Measurements from ENCODE around the gene CEP63. TPM values are rescaled to one million over a fixed set of nuclear protein-coding genes. Genes with fewer than 3 reads are reported as not detected.
A peak's percentile ranks its signal among the peaks of the same experiment; 100 is the strongest.

Gene CEP63
- total and polyA plus RNA-seq, 9 of the 15 experiments (the other 6 are each of a cell fraction or from before 2014, with no cell fraction given): 5.1 to 17.8 (median 10.6) TPM

DNA sequence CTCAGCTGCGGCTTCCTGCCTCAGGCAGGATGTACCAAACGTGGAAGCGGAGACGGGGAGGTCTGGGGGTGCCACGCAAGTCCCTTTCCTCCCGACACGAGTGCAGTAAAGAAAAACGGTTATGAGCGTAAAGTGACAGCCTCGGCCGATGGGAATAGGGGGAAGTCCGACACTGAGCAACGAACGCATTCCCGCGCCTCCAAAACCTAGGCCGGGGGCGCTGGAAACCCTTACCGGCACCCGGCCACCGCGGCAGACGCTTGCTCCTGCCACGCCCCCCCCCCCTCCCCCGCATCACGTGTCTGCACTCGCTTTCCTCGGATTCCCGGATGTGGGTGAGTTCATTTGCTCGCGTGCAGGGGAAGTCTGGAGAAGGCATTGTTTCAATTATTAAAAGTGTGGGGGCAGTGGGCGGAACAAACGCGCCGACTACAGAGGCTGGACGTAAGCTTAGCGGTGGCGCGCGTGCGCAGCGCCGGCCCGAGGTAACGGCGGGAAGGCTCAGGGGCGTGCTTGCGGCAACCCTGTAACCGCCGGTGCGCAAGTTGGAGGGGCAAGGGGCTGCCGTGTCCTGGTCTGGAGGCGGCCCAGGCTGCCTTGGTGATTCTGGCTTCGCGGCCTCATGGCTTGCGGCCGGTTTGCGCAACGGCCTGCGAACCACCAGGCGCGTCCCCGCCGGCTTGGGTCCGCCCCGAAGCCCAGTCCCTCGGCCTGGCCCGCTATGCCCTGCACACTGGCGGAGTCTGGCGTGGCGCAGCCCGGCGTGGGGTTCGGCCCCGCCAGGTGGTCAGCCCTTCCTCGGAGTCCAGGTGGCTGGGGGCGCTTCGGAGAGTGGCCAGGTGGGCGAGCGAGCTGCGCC is at the start of gene CEP63, which contains the start of gene ANAPC13 (continued):
- no peak for TF ChIP-seq BRD4 (IDR thresholded peaks at IDR 0.05)
- peak; percentile 93 for TF ChIP-seq CEBPB (tag; IDR thresholded peaks at IDR 0.05)
- no peak for TF ChIP-seq RFX5 (IDR thresholded peaks at IDR 0.05; ENCODE audit: low read depth, low read length)
- TF ChIP-seq GABPA (tag; conservative IDR thresholded peaks at IDR 0.05; ENCODE audit: low read depth): peak; percentile 77
- no peak for TF ChIP-seq OTX1 (CRISPR knock-in tag; IDR thresholded peaks at IDR 0.05)
- TF ChIP-seq FOXK1 (CRISPR knock-in tag; IDR thresholded peaks at IDR 0.05; ENCODE audit: borderline replicate concordance): no peak
- peak; percentile 54; the same call in 1 of the 2 replicates for TF ChIP-seq HNRNPL (IDR thresholded peaks at IDR 0.05; ENCODE audit: low read depth, low read length)
- TF ChIP-seq POLR2AphosphoS5 (IDR thresholded peaks at IDR 0.05; ENCODE audit: control insufficient read depth, insufficient read depth, low read depth, low read length): peak; percentile 60
- TF ChIP-seq RCOR1 (IDR thresholded peaks at IDR 0.05; ENCODE audit: borderline replicate concordance in 1 of 2, low read depth in 2 of 2, low read length in 2 of 2): no peak
- peak; percentile 85 for TF ChIP-seq L3MBTL2 (IDR thresholded peaks at IDR 0.05)
- TF ChIP-seq ETV5 (CRISPR knock-in tag; IDR thresholded peaks at IDR 0.05; ENCODE audit: low read depth): peak; percentile 44; the same call in 1 of the 2 replicates
- TF ChIP-seq ZNF431 (CRISPR knock-in tag; IDR thresholded peaks at IDR 0.05): peak; percentile 61; the same call in 1 of the 2 replicates
- TF ChIP-seq, protein P1, sequence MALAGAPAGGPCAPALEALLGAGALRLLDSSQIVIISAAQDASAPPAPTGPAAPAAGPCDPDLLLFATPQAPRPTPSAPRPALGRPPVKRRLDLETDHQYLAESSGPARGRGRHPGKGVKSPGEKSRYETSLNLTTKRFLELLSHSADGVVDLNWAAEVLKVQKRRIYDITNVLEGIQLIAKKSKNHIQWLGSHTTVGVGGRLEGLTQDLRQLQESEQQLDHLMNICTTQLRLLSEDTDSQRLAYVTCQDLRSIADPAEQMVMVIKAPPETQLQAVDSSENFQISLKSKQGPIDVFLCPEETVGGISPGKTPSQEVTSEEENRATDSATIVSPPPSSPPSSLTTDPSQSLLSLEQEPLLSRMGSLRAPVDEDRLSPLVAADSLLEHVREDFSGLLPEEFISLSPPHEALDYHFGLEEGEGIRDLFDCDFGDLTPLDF (CRISPR knock-in tag; IDR thresholded peaks at IDR 0.05): peak; percentile 63; the same call in 1 of the 2 replicates
- no peak for TF ChIP-seq ETS2 (tag; IDR thresholded peaks at IDR 0.05; ENCODE audit: borderline replicate concordance, poor library complexity, severe bottlenecking)
- TF ChIP-seq MXI1 (IDR thresholded peaks at IDR 0.05; ENCODE audit: low read depth, low read length): peak; percentile 50; the same call in 1 of the 2 replicates
- TF ChIP-seq PPARD (CRISPR knock-in tag; IDR thresholded peaks at IDR 0.05): no peak
- TF ChIP-seq, protein P2, sequence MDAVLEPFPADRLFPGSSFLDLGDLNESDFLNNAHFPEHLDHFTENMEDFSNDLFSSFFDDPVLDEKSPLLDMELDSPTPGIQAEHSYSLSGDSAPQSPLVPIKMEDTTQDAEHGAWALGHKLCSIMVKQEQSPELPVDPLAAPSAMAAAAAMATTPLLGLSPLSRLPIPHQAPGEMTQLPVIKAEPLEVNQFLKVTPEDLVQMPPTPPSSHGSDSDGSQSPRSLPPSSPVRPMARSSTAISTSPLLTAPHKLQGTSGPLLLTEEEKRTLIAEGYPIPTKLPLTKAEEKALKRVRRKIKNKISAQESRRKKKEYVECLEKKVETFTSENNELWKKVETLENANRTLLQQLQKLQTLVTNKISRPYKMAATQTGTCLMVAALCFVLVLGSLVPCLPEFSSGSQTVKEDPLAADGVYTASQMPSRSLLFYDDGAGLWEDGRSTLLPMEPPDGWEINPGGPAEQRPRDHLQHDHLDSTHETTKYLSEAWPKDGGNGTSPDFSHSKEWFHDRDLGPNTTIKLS (IDR thresholded peaks at IDR 0.05; ENCODE audit: borderline replicate concordance, low read depth): peak; percentile 91
- no peak for TF ChIP-seq FOXA1 (IDR thresholded peaks at IDR 0.05; ENCODE audit: borderline replicate concordance)
- no peak for TF ChIP-seq RREB1 (CRISPR knock-in tag; IDR thresholded peaks at IDR 0.05)
